HG03521 (cell line): ENCODE measurements around the gene FRMD4B.
"Not testable (repeated sequence)": the region's sequence is repeated elsewhere in the genome, so short reads cannot be mapped to it uniquely, and the experiment has no call there.

Experiments
- ATAC-seq: cut with Tn5 transposase; IDR thresholded peaks from one replicate; pipeline ENCODE4 v1.9.1; 2021; ENCODE audit warnings: mild to moderate bottlenecking, moderate library complexity; ENCODE audit not compliant: unreplicated experiment

Gene FRMD4B

GRCh38 chr3:69251078-69251805 is 134.6 kb downstream of the FRMD4B start:
- ATAC-seq = no peak

DNA sequence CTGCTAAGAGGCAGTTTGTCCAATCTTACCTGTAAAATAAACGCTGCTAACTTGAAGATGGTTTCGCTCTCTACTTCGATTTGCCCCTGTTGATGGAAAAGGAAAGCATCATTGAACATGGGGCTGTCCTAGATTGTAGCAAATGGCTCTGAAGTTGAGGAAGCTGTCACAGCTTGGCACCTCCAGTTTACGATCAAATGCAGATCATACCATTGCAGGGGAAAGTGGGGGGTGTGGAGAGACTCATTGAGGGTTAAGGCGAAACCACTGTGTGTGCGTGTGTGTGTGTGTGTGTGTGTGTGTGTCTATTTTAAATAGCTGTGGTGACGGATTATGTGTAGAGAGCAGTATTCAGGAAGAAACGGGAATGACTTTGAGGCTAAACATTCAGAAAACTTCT is 135.9 kb downstream of the FRMD4B start:
- no peak for ATAC-seq

GRCh38 chr3:69249001-69249400 is 136.9 kb downstream of the FRMD4B start:
- ATAC-seq = no peak

DNA sequence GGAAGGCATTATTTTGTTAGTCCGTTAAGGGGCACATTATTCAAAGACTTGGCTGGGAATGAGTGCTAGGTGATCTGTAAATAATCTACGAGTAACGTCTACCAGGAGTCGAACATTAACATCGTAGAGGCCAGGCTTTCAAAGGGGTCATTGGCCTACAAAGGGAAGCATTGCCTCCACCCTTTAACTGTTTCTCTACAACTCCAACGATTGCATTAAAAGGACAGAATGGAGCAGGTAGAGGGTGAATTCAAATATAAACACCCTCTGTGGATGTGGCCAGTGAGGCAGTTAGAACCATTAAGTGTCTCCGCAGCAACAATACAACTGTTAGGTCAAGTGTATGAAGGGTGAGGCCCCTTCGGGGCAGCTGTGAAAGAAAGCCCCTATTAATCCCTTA is 137.5 kb downstream of the FRMD4B start:
- ATAC-seq = no peak

GRCh38 chr3:69246612-69247011 is 139.3 kb downstream of the FRMD4B start:
- no peak for ATAC-seq

GRCh38 chr3:69244039-69244438 is 141.8 kb downstream of the FRMD4B start:
- no peak for ATAC-seq

DNA sequence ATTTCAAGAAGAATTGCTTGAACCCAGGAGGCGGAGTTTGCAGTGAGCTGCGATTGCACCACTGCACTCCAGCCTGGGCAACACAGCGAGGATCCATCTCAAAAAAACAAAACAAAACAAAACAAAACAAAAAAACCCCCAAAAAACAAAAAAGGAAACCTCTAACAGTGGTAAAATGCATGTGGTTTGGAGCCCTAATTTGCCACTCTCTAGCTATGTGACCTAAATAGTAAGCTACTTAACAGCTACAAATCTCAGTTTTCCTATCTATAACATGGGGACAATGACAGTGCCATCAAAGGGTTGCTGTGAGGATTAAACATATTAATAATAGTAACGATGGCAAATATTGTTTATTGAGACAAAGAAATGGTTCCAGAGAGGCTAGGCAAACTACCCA is 144.1 kb downstream of the FRMD4B start:
- ATAC-seq = no peak

- no peak for ATAC-seq
Observed at GRCh38 chr3:69240651-69241568, 145.0 kb downstream of the FRMD4B start.

DNA sequence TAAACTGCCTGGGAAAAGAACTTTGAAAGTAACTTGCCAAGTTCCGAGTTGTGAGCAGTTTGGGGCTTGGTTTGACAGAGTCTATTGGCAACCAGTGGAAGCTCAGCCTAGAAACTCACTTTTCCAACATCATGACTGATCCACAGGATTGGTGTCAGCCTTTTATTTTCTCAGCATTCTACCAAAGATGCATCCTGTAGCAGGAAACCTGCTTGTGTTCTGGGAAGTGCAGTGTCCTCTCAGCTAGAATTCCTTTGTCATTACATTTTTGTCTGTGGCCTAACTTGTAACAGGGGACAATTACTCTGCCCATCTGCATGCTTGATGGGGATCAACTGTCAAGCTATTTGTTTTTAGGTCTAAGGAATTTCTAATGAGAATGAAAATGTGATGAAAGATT is 146.8 kb downstream of the FRMD4B start:
- no peak for ATAC-seq

GRCh38 chr3:69236812-69237707 is 148.8 kb downstream of the FRMD4B start:
- ATAC-seq = no peak

DNA sequence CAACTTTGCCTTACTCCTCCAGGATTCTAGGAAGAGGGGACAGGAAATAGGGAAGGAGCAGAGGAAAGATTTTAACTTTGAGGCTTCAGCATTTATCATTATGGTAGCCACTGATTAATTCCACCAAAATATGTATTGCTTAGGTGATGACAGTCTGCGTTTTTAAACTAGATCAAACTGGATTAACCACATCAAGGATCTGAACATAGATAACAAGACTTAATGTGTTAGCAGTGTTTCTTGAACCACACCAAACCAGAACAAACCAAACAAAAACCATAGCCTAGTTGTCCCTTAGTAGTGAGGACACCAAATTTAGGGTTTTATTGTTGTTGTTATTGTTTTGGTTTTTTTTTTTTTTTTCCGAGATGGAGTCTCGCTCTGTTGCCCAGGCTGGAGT is 150.0 kb downstream of the FRMD4B start:
- no peak for ATAC-seq

GRCh38 chr3:69235227-69235626 is 150.7 kb downstream of the FRMD4B start:
- ATAC-seq = not testable (repeated sequence)

DNA sequence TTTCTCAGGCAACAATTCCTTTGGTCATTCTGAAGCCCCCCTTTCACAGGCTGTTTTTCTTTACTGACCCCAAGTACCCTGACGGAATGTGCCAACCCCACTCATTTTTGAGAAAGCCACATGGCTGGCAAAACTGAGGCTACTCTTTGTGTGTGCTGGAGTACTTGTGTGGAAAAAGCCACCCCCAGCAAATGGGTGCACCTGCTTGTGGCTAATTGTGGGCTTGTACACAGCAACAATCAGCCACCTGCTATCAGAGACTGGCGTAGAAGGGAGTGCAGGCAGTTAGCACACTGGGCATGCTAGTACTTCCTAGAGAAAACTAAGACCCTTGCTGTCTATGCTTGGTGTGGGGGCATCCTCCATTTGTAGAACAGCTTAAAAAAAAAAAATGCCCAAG is 153.4 kb downstream of the FRMD4B start:
- ATAC-seq = no peak

DNA sequence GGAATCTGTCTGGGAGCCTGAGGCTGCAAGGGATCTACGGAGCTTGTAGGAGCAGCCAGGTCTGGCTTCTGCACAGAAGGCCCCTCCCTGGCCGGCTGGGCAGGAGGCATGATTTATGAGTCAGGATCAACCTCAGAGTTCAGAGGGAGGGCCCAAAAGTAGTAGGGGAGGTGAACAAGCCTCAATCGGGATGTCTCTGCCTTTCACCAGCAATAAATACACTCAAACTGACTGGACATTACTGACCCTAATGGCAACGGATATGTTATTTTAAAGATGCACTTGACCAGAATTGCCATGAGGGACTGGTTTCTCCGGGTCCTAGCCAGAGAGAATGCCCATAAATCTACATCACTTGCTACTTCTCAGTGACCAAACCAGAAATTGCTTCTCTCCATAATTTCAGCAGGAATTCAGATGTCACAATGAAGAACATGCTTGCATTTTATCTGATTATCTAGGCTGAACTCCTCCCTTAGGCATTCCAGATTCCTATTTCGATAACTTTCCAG is 153.9 kb downstream of the FRMD4B start:
- no peak for ATAC-seq

- ATAC-seq = no peak
Observed at GRCh38 chr3:69226071-69226470, 159.8 kb downstream of the FRMD4B start.

DNA sequence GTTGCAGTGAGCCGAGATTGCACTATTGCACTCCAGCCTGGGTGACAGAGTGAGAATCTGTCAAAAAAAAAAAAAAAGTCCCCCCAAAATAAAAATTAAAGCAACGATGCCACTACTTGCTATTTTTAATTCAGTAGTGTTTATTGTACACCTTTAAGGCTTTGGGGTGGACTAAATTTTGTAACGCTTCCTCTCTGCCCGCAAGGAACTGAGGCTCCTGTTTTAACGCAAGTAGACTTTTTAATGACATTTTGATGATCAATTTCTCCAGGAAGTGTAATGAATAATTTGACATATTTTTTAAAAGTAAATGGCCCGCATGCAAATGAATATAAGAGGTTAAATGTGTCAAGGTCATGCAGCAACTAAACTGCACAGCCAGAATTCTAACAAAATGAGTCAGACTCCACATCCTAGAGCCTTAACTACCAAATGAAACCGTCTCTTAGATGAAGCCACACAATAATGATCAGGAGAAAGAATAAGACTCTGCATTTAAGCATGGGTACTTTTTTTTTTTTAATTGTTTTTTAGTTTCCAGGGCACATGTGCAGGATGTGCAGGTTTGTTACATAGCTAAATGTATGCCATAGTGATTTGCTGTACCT is 166.7 kb downstream of the FRMD4B start:
- ATAC-seq = no peak

DNA sequence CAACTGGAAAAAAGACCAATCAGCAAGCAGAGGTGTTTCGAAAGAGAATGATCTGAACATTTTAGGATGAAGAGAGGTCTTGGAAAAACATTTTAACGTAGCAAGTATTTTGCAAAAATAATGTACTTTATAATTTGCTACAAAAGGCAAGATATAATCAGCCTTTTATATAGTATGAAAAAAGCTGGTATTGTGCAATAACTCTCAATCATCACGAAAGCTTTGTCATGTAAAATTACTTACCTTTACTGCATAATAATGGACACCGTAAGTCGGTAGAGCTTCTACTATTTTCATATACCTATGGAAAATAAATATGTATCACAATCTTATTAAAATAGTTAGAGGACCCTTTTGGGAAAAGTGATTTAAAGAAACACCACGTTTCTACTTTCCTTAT is 167.8 kb downstream of the FRMD4B start:
- ATAC-seq = no peak

DNA sequence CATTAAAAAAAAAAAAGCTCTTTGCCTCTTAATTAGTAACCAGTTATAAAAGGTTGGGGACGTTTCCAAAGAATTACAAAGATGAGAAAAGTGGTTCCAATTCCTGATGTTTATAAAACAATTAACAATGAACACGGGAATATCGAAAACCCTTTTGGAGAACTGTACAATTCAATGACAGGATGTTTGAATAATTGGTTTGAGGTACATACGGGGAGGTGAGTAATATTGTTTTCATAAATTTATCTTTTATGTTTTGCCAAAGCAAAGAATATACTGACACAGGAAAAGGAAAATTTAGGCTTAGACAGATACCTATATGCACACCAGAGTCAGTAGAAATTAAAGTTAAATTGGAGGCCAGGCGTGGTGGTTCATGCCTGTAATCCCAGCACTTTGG is 168.9 kb downstream of the FRMD4B start:
- ATAC-seq = no peak

- ATAC-seq = no peak
Observed at GRCh38 chr3:69214241-69214640, 171.6 kb downstream of the FRMD4B start.

- no peak for ATAC-seq
Observed at GRCh38 chr3:69212411-69213160, 173.3 kb downstream of the FRMD4B start.
